ENCODE data around the gene ZNF532.
"Not testable (repeated sequence)": the region's sequence is repeated elsewhere in the genome, so short reads cannot be mapped to it uniquely, and the experiment has no call there.

Gene ZNF532

GRCh38 chr18:58902961-58903360 is 38.3 kb downstream of the ZNF532 start:
- peak; percentile 58 for DNase-seq

DNA sequence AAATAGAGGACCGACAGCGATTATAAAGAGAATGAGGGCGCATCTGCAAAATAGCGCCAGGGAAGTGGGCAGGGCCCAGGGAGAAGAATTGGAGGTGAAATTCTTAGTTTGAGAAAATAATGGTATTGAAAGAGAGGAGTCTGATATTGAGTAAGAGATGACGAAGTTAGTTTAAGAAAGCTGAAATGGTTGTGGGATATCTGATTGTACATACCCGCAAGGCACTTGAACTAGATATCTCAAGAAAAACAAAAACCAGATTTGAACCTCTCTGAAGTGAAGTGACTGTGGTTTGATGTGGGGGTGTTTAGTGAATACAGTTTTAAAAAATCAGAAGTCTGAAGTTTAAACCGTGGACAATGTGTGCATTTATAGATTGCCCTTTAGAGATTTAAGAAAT is 38.9 kb downstream of the ZNF532 start:
- DNase-seq = no peak

- no peak for DNase-seq
Measured at GRCh38 chr18:58905777-58906428, 41.2 kb downstream of the ZNF532 start.

GRCh38 chr18:58908006-58908405 is 43.3 kb downstream of the ZNF532 start:
- no peak for DNase-seq

DNA sequence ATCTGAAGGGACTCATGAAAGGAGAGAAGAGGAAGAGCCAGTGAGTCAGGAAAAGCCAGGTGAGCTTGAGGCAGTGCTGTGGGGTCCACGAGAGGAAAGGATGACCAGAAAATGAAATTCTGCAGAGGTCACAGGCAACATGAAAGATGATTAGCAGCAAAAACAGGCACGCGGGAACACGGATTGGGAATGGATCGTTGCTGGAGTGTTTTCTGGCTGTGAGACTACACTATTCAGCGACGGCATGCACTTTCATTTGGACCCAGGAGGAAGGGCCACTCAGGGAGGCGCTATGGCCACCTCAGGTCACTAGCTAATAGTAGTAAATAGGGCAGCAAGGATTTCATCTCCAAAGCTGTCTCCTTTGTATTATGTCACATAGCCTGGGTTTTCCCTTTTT is 44.8 kb downstream of the ZNF532 start:
- no peak for DNase-seq

- DNase-seq = peak; percentile 48
Measured at GRCh38 chr18:58911241-58911640, 46.6 kb downstream of the ZNF532 start.

DNA sequence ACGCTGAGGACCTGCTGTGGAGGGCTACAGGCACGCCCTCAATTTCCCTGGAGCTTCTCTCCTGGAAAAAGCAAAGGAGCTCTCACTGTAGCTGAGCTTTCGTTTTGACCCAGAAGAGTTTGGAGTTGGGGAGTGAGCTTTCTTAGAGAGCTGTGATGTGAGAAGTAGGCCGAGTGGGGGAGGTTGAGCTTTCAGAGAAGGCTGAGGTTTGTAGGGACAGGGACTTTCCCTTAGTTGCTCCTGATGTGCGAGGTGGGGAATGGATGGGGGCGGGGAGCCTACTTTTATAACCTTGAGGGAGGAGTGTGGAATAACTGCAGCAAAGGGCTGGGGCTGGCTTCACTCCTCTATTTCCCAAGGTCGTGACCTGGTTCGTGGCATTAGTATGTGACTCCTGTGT is 47.1 kb downstream of the ZNF532 start:
- no peak for DNase-seq

DNA sequence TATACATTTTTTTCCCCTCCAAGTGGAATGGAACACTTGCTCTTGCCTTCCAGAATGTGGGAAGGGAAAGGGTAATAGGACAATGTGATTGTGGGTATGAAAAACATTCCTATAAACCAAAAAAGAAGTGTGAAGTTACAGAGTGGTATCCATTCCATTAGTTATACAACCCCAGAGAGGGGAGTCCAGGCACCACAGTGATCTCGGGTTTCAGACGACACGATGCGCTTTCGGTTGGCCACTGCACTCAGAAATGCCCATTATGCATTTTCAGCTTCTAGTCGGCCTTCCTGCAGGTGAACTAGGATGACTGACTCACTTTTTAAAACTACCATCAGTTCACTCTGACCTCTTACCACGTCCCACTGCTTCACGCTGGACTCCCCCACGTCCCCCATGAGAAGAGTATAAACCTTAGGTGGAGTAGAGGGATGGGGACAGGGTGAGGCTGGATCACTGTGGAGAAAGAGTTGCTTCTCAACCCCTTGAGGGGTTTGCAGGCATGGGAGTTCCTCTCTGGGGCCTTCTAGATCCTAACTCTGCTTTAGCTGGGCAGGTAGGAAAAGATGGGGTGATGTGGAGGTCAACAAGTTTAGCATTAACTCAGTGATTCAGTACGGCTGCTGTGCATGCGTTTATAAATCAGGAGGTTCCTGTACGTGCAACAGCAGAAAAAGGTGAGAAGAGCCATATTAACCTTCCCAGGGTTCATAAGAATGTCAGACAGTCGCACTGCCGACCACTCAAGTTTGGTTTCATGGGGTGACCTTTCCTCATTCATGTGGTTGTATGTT is 50.5 kb downstream of the ZNF532 start:
- DNase-seq = no peak

- DNase-seq = no peak
Measured at GRCh38 chr18:58915995-58916394, 51.3 kb downstream of the ZNF532 start.

GRCh38 chr18:58919934-58920333 is 55.3 kb downstream of the ZNF532 start:
- DNase-seq = not testable (repeated sequence)

DNA sequence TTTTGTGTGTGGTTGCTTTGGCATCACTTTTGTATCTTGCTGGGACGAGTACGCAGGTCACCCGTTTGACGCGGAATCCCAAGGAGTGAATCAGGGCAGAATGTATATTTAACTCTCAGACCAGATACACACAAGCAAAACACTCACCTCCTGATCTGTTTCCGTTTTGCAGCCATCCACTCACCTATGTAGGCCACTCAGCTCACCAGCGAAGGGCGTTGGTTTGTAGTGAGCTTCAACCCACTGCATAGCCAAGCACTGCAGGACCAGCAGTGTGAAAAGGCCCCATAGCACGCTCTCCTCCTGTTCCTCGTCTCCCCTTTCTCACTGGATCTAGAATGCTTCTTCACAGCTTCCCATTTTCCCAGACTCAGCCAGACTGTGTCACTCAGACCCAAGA is 58.3 kb downstream of the ZNF532 start:
- DNase-seq = no peak

DNA sequence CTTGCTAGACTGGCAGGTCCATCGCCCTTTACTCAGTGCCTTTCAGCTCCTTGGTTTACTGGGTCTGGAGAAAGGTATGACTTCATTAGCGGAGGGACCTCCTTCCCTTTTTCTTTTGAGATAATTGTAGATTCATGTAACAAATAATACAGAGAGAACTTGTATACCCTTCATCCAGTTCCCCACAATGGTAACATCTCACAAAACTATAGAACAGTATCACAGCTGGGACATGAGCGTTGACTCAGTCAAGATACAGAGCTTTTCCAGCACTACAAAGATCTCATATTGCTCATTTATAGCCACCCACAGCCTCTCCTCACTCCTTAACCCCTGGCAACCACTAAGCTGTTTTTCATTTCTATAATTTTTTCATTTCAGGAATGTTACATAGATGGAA is 59.8 kb downstream of the ZNF532 start:
- no peak for DNase-seq

GRCh38 chr18:58927659-58928058 is 63.0 kb downstream of the ZNF532 start:
- DNase-seq = no peak

DNA sequence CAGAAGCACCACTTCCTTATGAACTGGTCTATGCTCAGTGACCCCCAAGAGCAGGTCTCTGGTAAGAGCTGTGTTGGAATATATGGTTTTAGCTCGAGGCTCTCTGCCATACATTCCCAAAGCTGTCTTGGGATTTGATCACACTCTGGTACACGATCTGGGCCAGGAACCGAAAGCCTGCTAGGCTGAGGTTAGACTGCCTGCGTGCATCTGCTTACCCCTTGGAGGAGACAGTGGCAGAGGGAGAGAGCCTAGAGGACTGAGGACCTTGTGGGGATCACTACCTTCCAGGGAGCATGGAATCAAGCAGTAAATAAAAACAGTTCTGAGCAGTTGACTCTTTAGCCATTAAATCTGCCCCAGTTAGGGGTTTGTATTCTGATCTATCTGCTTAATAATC is 63.7 kb downstream of the ZNF532 start:
- DNase-seq = no peak

- no peak for DNase-seq
Measured at GRCh38 chr18:58929206-58929605, 64.5 kb downstream of the ZNF532 start.

DNA sequence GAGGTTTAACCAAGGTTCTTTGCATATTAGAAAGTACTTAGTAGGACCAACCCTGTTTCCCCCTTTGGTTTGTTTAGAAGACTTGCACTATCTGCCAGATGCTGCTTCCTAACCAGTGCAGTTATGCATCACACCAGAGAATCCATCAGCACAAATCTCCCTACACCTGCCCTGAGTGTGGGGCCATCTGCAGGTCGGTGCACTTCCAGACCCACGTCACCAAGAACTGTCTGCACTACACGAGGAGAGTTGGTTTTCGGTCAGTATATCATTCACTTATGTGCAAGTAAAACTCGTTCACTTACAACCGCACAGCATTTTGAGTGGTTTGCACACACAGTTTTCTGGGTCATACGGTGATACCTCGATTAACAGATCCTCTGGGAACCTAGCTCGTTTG is 69.7 kb downstream of the ZNF532 start:
- no peak for DNase-seq

- DNase-seq = no peak
Measured at GRCh38 chr18:58934933-58935577, 70.4 kb downstream of the ZNF532 start.

DNA sequence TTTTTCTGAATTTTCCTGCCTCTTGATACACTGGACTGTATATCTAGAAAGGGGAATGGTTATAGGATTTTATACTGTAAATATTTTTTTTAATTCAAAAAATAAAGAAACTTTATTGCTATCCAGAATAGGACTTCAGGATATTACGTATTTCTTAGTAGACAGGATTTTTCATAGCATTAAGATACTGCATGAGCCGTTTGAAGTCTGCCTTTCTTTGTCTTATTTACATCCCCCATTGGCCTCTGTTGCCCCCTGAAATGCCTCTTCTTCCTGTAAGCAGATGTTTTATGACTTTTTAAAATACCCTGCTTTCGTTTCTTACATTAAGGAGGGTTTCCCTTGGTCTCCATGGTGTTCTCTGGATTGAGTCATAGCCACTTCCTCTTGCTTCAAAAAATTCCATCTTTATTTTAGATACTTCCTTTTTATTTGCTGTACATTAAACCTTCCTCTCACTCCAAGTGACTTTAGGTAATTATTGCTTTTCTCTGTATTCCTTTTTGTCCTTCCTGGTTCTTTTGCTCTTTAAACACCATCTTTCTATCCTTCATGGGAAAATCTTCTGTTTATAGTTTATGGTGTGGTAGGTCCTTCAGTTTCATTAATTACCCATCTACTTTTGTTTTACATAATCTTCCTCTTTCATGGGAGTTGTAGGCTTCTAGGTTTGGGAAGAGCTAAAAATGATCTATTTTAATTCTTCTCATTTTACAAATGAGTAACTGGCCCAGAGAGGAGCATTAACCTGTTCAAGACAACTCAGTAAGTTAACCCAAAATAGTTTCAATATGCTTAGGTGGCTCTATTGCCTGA is 72.6 kb downstream of the ZNF532 start:
- DNase-seq = peak; percentile 89

DNA sequence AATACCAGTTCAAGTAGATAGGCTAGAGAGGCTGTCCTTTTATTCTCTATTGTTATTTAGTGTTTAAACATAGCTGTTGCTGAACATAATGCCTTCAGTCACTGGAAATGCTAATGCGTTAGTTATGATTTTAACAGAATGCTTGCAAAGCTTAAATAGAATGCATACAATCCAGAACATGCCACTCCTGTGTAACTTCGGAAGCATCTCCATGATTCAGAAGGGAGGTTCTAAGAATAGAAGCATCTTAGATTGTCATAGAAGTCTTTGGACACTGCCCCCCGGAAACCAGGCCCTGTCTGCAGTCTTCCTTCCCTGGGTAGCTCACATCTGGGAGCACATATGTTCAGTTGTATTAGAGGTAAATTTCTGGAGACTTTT is 73.2 kb downstream of the ZNF532 start:
- DNase-seq = peak; percentile 37

DNA sequence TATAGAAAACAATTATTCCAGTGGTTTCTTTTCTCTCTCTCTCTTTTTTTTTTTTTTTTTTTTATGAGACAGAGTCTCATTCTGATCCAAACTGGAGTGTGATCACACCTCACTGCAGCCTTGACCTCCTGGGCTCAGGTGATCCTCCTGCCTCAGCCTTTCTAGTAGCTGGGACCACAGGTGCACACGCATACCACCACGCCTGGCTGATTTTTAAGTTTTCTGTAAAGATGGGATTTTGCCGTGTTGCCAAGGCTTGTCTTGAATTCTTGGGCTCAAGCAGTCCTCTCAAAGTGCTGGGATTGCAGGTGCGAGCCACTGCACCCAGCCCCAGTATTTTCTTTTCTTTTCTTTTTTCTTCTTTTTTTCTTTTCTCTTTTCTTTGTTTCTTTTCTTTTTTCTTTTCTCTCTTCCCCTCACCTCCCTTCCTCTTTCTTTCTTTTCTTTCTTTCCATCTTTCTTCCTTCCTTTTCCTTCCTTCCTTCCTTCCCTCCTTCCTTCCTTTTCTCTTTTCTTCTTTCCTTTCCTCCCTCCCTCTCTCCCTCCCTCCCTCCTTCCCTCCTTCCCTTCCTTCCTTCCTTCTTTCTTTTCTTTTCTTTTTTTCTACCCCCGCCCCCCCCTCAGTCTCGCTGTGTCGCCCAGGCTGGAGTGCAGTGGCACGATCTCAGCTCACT is 76.9 kb downstream of the ZNF532 start:
- no peak for DNase-seq

- no peak for DNase-seq
Measured at GRCh38 chr18:58943896-58944295, 79.2 kb downstream of the ZNF532 start.

GRCh38 chr18:58947136-58947732 is 82.6 kb downstream of the ZNF532 start:
- DNase-seq = no peak
